Esophagus muscularis mucosa (tissue), 4 donors: ENCODE results near the gene S1PR4.

Source experiments
- EP300 ChIP-seq: sonication (generic); formaldehyde crosslinking; IDR thresholded peaks from one replicate; pipeline ENCODE4 v1.6.1; 2017; ENCODE audit warnings: antibody characterized with exemption
- POLR2A ChIP-seq: fragments of 450-650 bp; IDR thresholded peaks from one replicate; pipeline ENCODE4 v1.6.1; 2017; ENCODE audit warnings: antibody characterized with exemption, moderate library complexity, mild to moderate bottlenecking, low read depth
- POLR2AphosphoS5 ChIP-seq, 2 donors: sonication (generic); formaldehyde crosslinking; IDR thresholded peaks; one replicate each; pipeline ENCODE4 v1.6.1; 2017; ENCODE audit warnings: antibody characterized with exemption in 2 of 2
- TF ChIP-seq, protein P1 (sequence below), 3 experiments: fragments of 200-600 bp in 2 of 3; fragments of 450-650 bp in 1 of 3; sonication (generic) in 2 of 3; IDR thresholded peaks; one replicate each; pipeline ENCODE4 v1.5.1; 2017 to 2019; ENCODE audit warnings: antibody characterized with exemption in 3 of 3, mild to moderate bottlenecking in 2 of 3, moderate library complexity in 1 of 3

DNA sequence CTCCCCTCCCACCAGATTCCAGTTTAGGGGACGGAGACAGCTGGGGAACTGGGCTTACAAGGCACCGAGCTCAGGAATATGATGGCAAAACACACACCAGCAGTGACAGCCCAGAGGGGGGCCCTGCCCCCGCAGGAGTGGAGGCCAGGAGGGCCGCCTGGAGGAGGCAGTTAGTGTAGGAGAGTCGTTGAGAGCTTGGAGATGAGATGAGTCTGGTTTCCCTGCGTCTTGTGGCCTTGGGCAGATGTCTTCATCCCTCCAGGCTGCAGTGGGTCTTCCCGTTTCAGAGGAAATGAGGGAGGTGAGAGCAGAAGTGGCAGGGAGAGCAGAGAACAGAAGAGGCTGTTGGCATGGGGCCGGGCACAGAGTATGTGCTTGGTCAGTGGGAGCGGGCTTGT, 50.8 kb downstream of the S1PR4 start:
- TF ChIP-seq, protein P1, sequence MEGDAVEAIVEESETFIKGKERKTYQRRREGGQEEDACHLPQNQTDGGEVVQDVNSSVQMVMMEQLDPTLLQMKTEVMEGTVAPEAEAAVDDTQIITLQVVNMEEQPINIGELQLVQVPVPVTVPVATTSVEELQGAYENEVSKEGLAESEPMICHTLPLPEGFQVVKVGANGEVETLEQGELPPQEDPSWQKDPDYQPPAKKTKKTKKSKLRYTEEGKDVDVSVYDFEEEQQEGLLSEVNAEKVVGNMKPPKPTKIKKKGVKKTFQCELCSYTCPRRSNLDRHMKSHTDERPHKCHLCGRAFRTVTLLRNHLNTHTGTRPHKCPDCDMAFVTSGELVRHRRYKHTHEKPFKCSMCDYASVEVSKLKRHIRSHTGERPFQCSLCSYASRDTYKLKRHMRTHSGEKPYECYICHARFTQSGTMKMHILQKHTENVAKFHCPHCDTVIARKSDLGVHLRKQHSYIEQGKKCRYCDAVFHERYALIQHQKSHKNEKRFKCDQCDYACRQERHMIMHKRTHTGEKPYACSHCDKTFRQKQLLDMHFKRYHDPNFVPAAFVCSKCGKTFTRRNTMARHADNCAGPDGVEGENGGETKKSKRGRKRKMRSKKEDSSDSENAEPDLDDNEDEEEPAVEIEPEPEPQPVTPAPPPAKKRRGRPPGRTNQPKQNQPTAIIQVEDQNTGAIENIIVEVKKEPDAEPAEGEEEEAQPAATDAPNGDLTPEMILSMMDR (IDR thresholded peaks at IDR 0.05): no peak
- TF ChIP-seq POLR2A (no peak), EP300 (no peak), POLR2AphosphoS5 (IDR thresholded peaks at IDR 0.05) (no peak)
